Keratinocyte (primary cell): Measurements from ENCODE around the gene BOLA2B.
"Not testable (repeated sequence)": the region's sequence is repeated elsewhere in the genome, so short reads cannot be mapped to it uniquely, and the experiment has no call there.

ENCODE experiments used
- CTCF ChIP-seq, 3 experiments: IDR thresholded peaks in 1 of 3; conservative IDR thresholded peaks in 1 of 3; optimal IDR thresholded peaks in 1 of 3; 2 replicates in 2 of 3; 3 replicates in 1 of 3; pipeline versions ENCODE3 to v1.5.1; 2011; ENCODE audit warnings: low read length in 3 of 3, mild to moderate bottlenecking in 3 of 3, moderate library complexity in 2 of 3, control low read depth in 1 of 3, inconsistent platforms in 1 of 3; ENCODE audit not compliant: insufficient read depth in 2 of 3; ENCODE audit errors: extremely low read depth in 1 of 3
- EZH2 ChIP-seq: IDR thresholded peaks from one replicate; pipeline ENCODE4 v1.6.1; 2012; ENCODE audit warnings: inconsistent platforms, mild to moderate bottlenecking, low read length, moderate library complexity

- not testable (repeated sequence) for TF ChIP-seq CTCF (optimal IDR thresholded peaks at IDR 0.05 in 1 of 3, IDR thresholded peaks at IDR 0.05 in 1 of 3, conservative IDR thresholded peaks at IDR 0.05 in 1 of 3; ENCODE audit: extremely low read depth in 1 of 3, insufficient read depth in 2 of 3, low read length in 3 of 3); EZH2
These were observed 368 bp downstream of the BOLA2B start for GRCh38 chr16:30193098-30193497.
